Gastroesophageal sphincter (tissue), 3 donors: Measurements from ENCODE around the gene ELAVL1.

Source experiments
- CTCF ChIP-seq, 4 experiments: fragments of 200-600 bp in 2 of 4; fragments of 450-650 bp in 2 of 4; sonication (generic) in 1 of 4; IDR thresholded peaks; one replicate each; pipeline ENCODE4 v1.5.1; 2017 to 2019; ENCODE audit warnings: antibody characterized with exemption in 4 of 4, mild to moderate bottlenecking in 2 of 4, moderate library complexity in 2 of 4
- EP300 ChIP-seq: sonication (generic); formaldehyde crosslinking; IDR thresholded peaks from one replicate; pipeline ENCODE4 v1.6.1; 2017; ENCODE audit warnings: antibody characterized with exemption, mild to moderate bottlenecking
- POLR2A ChIP-seq, 2 donors: fragments of 450-650 bp; IDR thresholded peaks; one replicate each; pipeline ENCODE4 v1.6.1; 2017; ENCODE audit warnings: antibody characterized with exemption in 2 of 2, mild to moderate bottlenecking in 2 of 2, moderate library complexity in 1 of 2
- POLR2AphosphoS5 ChIP-seq: sonication (generic); formaldehyde crosslinking; IDR thresholded peaks from one replicate; pipeline ENCODE4 v1.6.1; 2017; ENCODE audit warnings: antibody characterized with exemption

GRCh38 chr19:7933411-7933810 is 72.0 kb downstream of the ELAVL1 start:
- TF ChIP-seq POLR2AphosphoS5 (no peak), CTCF (IDR thresholded peaks at IDR 0.05) (peak in 1 of 4 experiments; percentile 34), POLR2A (IDR thresholded peaks at IDR 0.05) (no peak), EP300 (no peak)
